Left lung (tissue), 10 donors: Measurements from ENCODE around the gene PRKD3. TPM values are rescaled to one million over a fixed set of nuclear protein-coding genes. Genes with fewer than 3 reads are reported as not detected.

Experiments used
- ATAC-seq: fragments of 200-7000 bp; cut with Tn5 transposase; one replicate; pipeline ENCODE4 v1.9.1; 2020; ENCODE audit warnings: moderate library complexity
- DNase-seq, 4 donors: peaks; one replicate each; pipeline ENCODE4 v3.0.0-alpha.2; 2013 to 2020
- H3K27ac ChIP-seq, 2 donors: fragments of 200-600 bp; sonication (generic) in 1 of 2; one replicate each; pipeline versions ENCODE4 v1.5.0 to v1.8.0; 2020 to 2021
- H3K27me3 ChIP-seq, 2 donors: fragments of 200-600 bp; sonication (generic) in 1 of 2; one replicate each; pipeline versions ENCODE4 v1.5.0 to v1.8.0; 2020 to 2021
- H3K36me3 ChIP-seq, 2 donors: fragments of 200-600 bp; sonication (generic) in 1 of 2; one replicate each; pipeline versions ENCODE4 v1.5.0 to v1.8.0; 2020 to 2021
- H3K4me1 ChIP-seq, 2 donors: fragments of 200-600 bp; one replicate each; pipeline ENCODE4 v1.8.0; 2021
- H3K4me3 ChIP-seq, 2 donors: fragments of 200-600 bp; sonication (generic) in 1 of 2; one replicate each; pipeline versions ENCODE4 v1.5.0 to v1.8.0; 2020 to 2021; ENCODE audit warnings: mild to moderate bottlenecking in 1 of 2
- H3K9me3 ChIP-seq, 2 donors: fragments of 200-600 bp; sonication (generic) in 1 of 2; one replicate each; pipeline versions ENCODE4 v1.5.0 to v1.8.0; 2020 to 2021
- intact Hi-C, 2 donors: fragments of 100-400 bp; cut with DNase I; formaldehyde crosslinking; loops; one replicate each; pipeline versions ENCODE4 v1.11.2 to v1.14.2; 2022
- polyA plus RNA-seq, 6 donors: library from polyadenylated mRNA; unstranded; fragments of 120-200 nt; gene quantifications; one replicate each; pipeline ENCODE4 v1.2.1, GENCODE V29; 2013; ENCODE audit not compliant: insufficient read length in 6 of 6
- total RNA-seq, 2 donors: library from RNA; stranded (reverse); fragmentation: NEBNext Ultra II Directional; extraction: Animal tissue kit (Norgen Biotek cat#: 25700); gene quantifications; one replicate each; pipeline ENCODE4 v1.2.1, GENCODE V29; 2021
- TF ChIP-seq, protein P1 (sequence below), 2 donors: fragments of 200-600 bp; sonication (generic) in 1 of 2; IDR thresholded peaks; one replicate each; pipeline versions ENCODE4 v1.5.0 to v1.8.0; 2021; ENCODE audit warnings: antibody characterized with exemption in 2 of 2
- donor health status: DM: no; HTN: yes; CAD: no.
- donor health status: DM: no; HTN: no; CAD: no.

Gene PRKD3
- total and polyA plus RNA-seq, 8 donors: 36.2 to 65.8 (median 56.9) TPM

DNA sequence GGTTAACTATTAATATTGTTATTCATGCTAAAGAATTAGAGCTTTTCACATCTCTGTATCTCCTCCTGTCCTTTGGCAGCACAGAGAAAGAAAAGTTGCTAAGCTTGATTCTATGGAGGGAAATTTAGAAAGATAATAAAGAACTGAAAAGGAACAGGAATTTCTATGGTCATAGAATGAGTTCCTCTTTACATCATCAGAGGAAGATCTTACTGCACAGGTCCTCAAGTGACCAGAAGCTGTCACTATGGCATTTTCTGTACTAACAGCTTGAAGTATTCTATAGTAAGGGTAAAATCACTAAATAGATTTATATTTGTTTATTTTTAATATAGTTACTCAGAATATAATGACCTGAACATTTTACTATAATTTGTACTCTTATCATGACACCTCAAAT lies 6.0 kb upstream of the PRKD3 start:
- TF ChIP-seq, protein P1, sequence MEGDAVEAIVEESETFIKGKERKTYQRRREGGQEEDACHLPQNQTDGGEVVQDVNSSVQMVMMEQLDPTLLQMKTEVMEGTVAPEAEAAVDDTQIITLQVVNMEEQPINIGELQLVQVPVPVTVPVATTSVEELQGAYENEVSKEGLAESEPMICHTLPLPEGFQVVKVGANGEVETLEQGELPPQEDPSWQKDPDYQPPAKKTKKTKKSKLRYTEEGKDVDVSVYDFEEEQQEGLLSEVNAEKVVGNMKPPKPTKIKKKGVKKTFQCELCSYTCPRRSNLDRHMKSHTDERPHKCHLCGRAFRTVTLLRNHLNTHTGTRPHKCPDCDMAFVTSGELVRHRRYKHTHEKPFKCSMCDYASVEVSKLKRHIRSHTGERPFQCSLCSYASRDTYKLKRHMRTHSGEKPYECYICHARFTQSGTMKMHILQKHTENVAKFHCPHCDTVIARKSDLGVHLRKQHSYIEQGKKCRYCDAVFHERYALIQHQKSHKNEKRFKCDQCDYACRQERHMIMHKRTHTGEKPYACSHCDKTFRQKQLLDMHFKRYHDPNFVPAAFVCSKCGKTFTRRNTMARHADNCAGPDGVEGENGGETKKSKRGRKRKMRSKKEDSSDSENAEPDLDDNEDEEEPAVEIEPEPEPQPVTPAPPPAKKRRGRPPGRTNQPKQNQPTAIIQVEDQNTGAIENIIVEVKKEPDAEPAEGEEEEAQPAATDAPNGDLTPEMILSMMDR (IDR thresholded peaks at IDR 0.05): no peak
- ATAC-seq (no peak), DNase-seq (no peak)
- H3K9me3 ChIP-seq: no peaks in the 10 kb centered on the region
- no peak overlapping the region for H3K4me3 ChIP-seq
- no peaks in the 10 kb centered on the region for H3K27me3 ChIP-seq
- H3K36me3 ChIP-seq: no peaks in the 10 kb centered on the region
- H3K4me1 ChIP-seq: peaks cover 0 to 12% of the 10 kb centered on the region in 2 donors
- H3K27ac ChIP-seq: no peak overlapping the region
- intact Hi-C loops: no loop called here

DNA sequence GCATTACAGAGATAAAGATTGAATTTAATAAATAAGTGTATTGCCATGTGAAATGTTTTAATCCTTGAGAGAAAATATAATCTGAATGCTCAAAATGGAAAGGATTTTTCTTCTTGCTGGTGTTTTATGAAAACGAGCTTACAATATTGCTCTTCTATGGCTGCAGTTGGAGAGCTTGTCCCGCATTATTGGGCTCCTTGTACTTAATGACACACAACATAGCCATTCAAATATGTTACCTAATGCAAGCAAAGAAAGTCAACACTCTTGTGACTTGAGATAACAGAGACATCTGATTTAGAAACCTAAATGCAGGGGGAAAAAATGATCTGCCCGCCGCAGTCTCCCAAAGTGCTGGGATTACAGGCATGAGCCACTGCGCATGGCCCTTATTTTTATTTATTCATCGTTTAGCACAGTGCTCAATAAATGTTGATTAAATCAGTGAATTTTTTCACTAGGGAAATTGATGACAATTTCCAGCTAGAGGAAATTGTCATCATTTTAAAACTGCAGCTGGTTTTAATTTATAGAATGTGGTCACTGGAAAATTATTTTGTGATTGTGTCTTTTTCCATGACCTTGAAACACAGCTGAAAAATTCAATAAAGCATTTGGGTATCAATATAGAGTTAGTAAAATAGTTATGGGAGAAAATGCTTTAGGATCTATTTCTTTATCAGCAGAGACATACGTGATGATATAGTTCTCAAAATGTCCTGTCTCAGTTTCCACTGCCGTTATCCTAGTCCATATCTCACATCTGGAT lies 2.4 kb upstream of the PRKD3 start:
- peak overlapping the region in 1 of 2 donors; percentile 78 for H3K4me3 ChIP-seq
- peaks cover 0 to 5% of the 10 kb centered on the region in 2 donors for H3K27me3 ChIP-seq
- intact Hi-C loops: no loop called here
- H3K4me1 ChIP-seq: peaks cover 8 to 38% of the 10 kb centered on the region in 2 donors
- ATAC-seq: peak; percentile 21
- TF ChIP-seq, protein P1 (IDR thresholded peaks at IDR 0.05): no peak
- H3K27ac ChIP-seq: peak overlapping the region; percentile 71 to 90
- no peaks in the 10 kb centered on the region for H3K9me3 ChIP-seq
- no peak for DNase-seq
- no peaks in the 10 kb centered on the region for H3K36me3 ChIP-seq

DNA sequence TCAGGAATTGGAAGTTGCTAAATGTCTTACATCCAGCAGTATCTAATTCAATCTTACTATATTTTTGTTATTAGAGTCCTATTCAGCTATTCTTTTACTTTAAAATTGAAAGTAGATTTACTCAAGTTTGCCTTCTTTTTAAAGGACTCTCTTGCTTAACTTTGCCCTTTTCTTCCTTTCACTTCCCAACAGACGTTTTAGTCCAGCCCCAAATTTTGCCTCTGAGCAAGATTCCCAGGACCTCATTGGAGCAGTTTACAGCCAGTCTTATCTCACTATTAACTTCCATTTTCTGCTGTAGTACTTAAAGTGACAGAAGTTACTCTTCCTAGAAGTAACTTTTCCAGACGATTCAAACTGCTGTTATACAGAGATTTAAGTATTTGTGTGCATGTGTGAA lies 1.7 kb upstream of the PRKD3 start:
- peak; percentile 64 for ATAC-seq
- intact Hi-C loops: no loop called here
- Histone ChIP-seq H3K4me3 (peak overlapping the region in 1 of 2 donors; percentile 78), H3K9me3 (no peaks in the 10 kb centered on the region), H3K27ac (peak overlapping the region; percentile 71 to 90), H3K4me1 (peaks cover 15 to 46% of the 10 kb centered on the region in 2 donors), H3K27me3 (peaks cover 0 to 5% of the 10 kb centered on the region in 2 donors), H3K36me3 (no peaks in the 10 kb centered on the region)
- TF ChIP-seq, protein P1 (IDR thresholded peaks at IDR 0.05): no peak
- peak in 2 of 4 donors; percentile 53 to 79 for DNase-seq

DNA sequence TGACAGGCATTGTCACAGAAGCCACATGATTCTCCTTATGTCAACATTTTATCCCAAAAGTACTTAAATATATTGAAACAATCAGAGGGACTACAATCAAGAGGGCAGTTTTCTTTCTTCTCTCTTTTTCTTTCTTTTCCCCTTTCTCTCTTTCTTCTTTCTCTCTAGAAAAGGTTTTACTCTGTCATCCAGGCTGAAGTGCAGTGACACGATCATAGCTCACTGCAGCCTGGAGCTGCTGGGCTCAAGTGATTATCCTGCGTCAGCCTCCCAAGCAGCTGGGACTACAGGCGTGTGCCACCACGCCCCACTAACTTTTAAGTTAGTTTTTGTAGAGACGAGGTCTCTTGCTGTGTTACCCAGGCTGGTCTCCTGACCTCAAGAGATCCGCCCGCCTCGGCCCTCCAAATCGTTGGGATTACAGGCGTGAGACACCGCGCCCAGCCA lies 1.0 kb upstream of the PRKD3 start:
- H3K9me3 ChIP-seq: no peaks in the 10 kb centered on the region
- ATAC-seq: no peak
- H3K36me3 ChIP-seq: no peaks in the 10 kb centered on the region
- peaks cover 15 to 52% of the 10 kb centered on the region in 2 donors for H3K4me1 ChIP-seq
- intact Hi-C loops: no loop called here
- TF ChIP-seq, protein P1 (IDR thresholded peaks at IDR 0.05): no peak
- peak in 1 of 4 donors; percentile 62 for DNase-seq
- peak overlapping the region in 1 of 2 donors; percentile 78 for H3K4me3 ChIP-seq
- H3K27me3 ChIP-seq: peaks cover 0 to 5% of the 10 kb centered on the region in 2 donors
- H3K27ac ChIP-seq: peak overlapping the region; percentile 71 to 90

DNA sequence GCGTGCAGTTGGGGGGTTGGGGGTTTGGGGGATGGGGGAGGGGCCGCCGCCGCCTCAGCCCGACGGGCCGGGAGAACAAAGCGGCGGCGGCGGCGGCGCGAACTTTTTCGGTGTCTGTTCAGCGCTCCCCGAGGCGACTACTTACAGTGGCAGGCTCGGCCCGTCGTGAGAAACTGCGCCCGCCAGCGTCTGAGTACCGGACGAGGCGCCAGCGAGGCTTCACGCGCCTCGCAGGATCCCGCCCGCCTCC lies 172 bp downstream of the PRKD3 start:
- Histone ChIP-seq H3K4me1 (peaks cover 15 to 58% of the 10 kb centered on the region in 2 donors), H3K27ac (peak overlapping the region; percentile 71 to 90)

More for the DNA sequence above, 172 bp downstream of the PRKD3 start:
- intact Hi-C loops: no loop called here
- ATAC-seq (no peak), DNase-seq (peak in 2 of 4 donors; percentile 87 to 91)
- peaks cover 0 to 5% of the 10 kb centered on the region in 2 donors for H3K27me3 ChIP-seq
- H3K36me3 ChIP-seq: no peaks in the 10 kb centered on the region
- no peaks in the 10 kb centered on the region for H3K9me3 ChIP-seq
- peak overlapping the region; percentile 71 to 78 for H3K4me3 ChIP-seq
- TF ChIP-seq, protein P1 (IDR thresholded peaks at IDR 0.05): no peak
